NOMO-1 treated with DMSO at 0.1 percent for 48 hours (cell line): ENCODE measurements around the gene SRM.
"Not testable (repeated sequence)": the region's sequence is repeated elsewhere in the genome, so short reads cannot be mapped to it uniquely, and the experiment has no call there.

Source experiments
- DNase-seq: peaks from one replicate; lab custom pipeline; 2025; ENCODE audit not compliant: unreplicated experiment; lab: John Stamatoyannopoulos, UW

SRM gene

GRCh38 chr1:11023201-11023600 lies 36.6 kb downstream of the SRM start:
- DNase-seq = no peak

- DNase-seq = no peak
Measured at GRCh38 chr1:11019971-11020370, 39.8 kb downstream of the SRM start.

GRCh38 chr1:11019358-11019757 lies 40.5 kb downstream of the SRM start:
- not testable (repeated sequence) for DNase-seq

- no peak for DNase-seq
Measured at GRCh38 chr1:11013160-11013531, 46.7 kb downstream of the SRM start.

- DNase-seq = peak; percentile 81
Measured at GRCh38 chr1:11012260-11013159, 47.3 kb downstream of the SRM start, which contains the start of gene TARDBP. Gene TARDBP, plus strand, starts transcription at chr1:11012654. Its CDS starts 1,074 bp downstream, at chr1:11013728.
